Activated CD8-positive, alpha-beta memory T cell treated with anti-CD3 and anti-CD28 coated beads for 4 hours (primary cell): ENCODE measurements around the gene PLXNB3.

Experiments used
- DNase-seq, 2 donors: peaks; one replicate each; pipeline ENCODE4 v3.0.0-alpha.2; 2020; ENCODE audit warnings: low read depth in 2 of 2

Gene PLXNB3

DNA sequence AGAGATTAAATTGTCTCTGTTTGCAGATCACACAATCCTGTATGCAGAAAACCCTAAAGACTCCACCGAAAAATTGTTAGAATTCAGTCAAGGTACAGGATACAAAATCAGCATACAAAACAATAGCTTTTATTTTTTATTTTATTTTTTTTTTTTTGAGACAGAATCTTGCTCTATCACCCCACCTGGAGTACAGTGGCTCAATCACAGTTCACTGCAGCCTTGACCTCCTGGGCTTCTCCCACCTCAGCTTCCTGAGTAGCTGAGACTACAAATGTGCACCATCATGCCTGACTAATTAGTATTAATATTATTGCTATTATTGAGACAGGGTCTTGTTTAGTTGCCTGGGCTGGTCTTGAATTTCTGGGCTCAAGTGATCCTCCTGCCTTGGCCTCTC, 8.9 kb upstream of the PLXNB3 start:
- DNase-seq: no peak

DNA sequence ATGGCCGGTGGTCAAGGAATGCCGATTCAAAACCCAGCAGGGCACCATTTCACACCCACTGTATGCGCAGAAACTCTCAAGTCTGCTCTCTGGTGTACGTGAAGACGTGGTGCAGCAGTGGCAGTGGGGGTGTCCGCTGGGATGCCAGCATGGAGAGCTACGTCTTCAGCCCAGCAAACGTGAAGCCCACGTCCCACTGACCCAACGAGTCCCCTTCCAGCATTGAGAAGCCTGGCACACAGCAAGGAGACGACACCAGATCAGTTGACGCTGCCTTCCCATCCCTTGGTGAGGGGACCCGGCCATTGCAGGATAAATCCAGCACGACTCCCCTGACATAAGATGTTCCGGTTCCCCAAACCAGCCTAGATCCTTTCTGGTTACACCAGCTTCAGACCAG, 2.2 kb upstream of the PLXNB3 start:
- no peak for DNase-seq

DNA sequence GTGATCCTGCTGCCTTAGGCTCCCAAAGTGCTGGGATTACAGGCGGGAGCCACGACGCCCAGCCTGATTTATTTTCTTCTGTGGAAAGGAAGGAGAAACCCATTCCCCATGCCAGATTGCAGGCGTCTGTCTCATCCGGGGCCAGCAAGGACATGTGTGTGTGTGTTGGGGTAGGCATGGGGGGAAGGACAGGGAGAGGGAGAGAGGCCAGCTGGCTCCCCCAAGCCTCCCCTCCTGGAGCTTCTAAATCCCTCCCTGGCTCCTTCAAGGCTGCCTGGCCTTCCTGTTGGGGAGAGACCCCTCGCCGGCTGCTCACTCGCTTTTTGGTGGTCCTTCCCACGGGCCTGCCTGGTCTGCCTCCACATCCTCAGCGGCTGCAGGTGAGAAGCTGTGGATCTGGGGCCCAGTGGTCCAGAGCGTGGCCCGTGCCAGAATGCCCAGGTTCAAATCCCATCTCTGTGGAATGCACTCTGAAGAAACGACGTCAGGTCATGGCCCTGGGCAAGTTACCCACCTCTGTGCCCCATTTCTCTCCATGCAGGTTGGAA, 1.3 kb upstream of the PLXNB3 start:
- DNase-seq: no peak

DNA sequence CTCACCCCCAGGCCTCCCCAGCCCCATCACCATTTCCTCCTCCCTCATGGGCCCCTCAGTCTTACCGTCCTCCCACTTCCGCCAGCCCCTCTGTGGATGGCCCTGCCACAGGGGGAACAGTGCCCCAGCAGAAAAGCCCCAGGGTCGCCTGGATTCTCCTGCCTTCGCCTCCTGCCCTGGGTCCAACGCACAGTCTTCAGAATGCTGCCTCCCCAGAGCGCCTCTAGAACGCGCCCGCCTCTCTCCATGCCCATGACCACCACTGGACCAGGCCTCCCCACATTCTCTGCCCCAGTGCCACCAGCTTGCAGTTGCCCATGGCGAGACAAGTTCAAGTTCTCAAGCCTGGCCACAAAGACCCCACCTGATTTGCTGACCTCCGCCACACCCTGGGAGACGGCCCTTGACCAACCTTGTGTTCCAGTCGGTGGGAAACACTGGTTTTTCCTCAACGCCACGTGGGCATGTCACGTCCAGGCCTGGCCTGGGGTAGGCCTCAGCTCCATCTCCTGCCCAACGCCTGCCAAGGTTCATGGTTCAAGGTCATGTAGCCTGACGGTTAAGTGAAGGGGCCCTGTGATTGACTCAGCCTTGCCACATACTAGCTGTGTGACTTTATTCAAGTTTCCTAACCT, 634 bp upstream of the PLXNB3 start:
- DNase-seq: no peak

DNA sequence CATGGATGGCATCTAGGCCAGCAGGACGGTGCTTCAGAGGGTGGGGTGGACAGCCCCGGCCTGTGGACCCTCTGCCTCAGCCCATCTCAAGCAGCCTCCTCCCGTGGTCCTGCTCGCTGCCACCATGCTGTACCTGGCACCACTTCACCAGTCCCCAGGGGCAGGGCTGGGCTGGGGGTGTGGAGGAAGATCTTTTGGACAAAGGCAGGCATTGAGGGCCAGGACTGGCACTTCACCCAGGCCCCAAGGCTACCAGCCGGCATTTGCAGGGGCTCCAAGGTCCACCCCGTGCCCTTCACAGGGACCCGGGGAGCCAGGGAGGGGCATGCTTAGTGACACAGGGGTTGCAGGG, 713 bp downstream of the PLXNB3 start:
- no peak for DNase-seq

DNA sequence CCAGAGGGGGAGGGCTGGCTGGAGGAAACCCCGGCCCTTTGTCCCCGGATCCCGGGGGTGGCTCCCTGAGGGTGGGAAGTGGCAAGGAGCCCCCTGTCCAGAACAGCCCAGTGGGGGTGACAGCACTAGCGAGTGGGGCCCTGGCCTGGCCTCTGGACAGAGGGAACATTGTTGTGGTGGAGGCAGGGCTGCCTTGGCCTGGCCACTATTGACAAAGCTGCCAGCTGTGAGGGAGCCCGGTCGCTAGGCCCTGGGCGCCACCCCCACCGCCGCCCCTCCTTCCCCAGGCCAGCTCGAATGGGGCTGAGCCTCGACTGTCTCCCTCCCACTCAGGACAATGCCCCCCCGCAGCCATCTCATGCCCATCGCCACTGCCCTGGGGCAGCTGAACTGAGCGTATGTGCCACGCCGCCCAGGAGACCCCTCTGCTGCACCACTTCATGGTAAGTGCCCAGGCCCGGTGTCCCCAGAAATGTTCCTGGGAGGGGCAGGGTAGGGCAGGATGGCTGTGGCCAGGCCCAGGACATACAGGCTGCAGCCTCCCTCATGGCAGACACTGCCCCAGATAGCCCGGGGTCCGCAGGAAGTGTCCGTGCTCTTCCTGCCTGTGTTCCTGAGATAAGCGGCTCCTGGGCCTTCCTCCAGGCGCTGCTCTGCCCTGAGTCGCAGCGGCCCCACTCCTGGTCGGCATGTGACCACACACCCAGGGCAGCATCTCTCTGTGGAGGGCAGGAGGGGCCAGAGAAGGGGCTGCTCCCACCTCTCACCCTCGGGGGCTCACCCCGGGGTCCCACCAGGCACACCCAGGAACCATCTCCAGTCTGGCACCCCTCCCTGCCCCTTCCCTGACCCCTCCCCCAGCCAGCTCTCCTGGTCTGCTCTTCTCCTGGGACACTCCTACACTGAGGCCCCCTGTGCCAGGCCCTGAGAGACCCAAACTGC, 1.4 kb downstream of the PLXNB3 start:
- no peak for DNase-seq

DNA sequence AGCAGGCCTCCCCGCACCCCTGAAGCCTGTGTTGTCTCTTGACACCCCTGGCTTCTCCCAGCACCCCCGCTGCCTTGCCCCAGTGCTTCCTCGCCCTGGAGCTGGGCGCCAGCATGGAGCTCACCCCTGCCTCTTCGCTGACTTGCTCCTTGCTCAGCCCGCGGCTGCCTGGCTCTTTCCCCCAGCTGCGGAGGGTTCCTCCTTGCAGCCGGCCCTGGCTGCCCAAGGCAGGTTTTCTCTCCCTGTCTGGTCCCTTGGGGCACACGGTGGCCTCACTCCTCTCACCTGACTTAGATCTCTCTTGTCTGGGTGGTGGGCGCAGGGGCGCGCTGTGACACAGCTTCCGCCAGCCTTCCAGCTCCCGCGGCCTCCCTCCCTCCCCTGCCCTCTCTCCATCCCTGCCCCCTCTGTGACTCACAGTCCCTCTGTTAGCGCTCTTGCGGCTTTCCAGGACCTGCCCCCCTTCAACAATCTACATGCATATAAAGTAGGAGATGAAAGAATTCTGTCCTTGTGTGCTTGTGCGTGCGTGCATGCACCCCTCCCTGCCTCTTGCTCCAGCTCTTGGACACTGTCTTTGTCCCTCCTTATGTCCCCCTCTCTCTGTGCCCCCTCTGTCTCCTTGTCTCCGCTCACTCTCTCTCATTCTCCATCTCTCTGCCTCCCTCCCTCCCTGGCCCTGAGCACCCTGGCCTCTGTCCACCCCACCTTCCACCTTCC, 2.2 kb downstream of the PLXNB3 start:
- DNase-seq: peak; percentile 31 to 39

DNA sequence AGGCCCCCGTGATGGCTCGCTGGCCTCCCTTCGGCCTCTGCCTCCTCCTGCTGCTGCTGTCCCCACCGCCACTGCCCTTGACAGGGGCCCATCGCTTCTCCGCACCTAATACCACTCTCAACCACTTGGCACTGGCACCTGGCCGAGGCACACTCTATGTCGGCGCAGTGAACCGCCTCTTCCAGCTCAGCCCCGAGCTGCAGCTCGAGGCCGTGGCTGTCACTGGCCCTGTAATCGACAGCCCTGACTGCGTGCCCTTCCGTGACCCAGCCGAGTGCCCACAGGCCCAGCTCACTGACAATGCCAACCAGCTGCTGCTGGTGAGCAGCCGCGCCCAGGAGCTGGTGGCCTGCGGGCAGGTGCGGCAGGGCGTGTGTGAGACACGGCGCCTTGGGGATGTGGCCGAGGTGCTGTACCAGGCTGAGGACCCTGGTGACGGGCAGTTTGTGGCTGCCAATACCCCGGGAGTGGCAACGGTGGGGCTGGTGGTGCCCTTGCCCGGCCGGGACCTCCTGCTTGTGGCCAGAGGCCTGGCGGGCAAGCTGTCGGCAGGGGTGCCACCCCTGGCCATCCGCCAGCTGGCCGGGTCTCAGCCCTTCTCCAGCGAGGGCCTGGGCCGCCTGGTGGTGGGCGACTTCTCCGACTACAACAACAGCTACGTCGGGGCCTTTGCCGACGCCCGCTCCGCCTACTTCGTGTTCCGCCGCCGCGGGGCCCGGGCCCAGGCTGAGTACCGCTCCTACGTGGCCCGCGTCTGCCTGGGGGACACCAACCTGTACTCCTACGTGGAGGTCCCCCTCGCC, 3.0 kb downstream of the PLXNB3 start:
- DNase-seq: no peak

DNA sequence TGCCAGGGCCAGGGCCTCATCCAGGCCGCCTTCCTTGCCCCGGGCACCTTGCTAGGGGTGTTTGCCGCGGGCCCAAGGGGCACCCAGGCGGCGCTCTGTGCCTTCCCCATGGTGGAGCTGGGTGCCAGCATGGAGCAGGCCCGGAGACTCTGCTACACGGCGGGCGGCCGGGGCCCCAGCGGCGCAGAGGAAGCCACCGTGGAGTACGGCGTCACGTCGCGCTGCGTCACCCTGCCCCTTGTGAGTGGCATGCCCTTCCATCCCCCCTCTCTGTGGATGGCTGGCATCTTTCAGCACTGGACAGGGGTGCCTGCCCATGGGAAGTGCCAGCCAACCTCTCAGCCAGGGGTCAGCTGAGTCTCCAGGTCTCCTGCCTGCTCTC, 3.6 kb downstream of the PLXNB3 start:
- no peak for DNase-seq

DNA sequence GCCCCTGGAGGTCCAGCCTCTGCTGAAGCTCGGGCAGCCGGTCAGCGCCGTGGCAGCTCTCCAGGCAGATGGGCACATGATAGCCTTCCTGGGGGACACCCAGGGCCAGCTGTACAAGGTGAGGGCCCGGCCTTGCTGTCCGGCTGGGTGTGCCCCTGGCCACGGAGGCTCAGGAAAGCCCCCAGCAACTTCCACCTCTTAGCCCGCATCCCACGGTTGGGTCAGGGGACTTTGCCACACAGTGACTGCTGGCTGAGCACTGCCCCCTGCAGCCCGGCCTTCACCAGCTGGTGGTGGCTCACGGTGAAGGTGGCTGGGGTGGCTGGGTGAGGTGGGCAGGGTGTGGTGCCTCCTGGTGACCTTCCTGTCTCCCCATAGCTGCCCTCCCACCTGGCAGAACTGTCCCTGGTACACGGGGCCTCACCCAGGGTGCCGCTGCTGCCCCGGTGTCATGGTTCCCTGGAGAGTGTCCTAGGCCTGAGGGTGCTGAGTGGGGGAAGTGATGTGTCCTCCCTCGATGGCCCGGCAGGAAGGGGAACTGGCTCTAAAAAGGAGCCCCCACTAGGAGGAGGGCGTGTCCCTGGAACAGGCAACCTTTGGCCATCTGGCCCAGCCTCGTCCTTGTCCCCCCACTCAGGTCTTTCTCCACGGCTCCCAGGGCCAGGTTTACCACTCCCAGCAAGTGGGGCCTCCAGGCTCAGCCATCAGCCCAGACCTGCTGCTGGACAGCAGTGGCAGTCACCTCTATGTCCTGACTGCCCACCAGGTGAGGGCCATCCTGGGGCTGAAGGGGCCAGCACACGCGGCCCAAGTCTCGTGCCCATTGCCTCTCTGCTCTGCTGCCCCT, 4.5 kb downstream of the PLXNB3 start:
- no peak for DNase-seq

DNA sequence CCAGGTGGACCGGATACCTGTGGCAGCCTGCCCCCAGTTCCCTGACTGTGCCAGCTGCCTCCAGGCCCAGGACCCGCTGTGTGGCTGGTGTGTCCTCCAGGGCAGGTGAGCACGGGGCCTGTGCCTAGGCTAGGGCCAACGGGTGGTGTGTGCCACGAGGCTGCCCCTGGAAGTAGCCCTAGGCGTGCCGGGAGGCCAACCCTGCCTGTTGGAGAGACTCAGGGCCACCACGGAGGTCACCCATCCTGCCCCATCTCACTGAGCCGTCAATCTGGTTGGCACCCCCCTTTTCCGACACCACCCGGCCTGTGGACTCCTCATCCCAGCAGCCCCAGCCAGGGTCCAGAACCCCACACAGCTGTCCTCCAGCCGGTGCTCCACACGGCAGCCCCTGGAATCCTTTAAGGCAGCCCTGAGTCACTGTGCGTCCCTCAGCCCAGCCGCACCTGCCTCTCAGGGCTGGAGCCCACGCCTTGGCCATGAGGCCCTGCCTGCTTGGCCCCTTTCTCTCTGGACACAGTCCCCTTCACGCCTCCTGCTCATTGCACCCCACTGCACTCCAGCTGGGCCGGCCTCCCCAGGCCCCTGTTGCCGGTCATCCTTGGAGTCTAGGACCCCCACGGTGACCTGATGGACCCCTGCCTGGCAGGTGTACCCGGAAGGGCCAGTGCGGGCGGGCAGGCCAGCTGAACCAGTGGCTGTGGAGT, 5.3 kb downstream of the PLXNB3 start:
- DNase-seq: no peak

DNA sequence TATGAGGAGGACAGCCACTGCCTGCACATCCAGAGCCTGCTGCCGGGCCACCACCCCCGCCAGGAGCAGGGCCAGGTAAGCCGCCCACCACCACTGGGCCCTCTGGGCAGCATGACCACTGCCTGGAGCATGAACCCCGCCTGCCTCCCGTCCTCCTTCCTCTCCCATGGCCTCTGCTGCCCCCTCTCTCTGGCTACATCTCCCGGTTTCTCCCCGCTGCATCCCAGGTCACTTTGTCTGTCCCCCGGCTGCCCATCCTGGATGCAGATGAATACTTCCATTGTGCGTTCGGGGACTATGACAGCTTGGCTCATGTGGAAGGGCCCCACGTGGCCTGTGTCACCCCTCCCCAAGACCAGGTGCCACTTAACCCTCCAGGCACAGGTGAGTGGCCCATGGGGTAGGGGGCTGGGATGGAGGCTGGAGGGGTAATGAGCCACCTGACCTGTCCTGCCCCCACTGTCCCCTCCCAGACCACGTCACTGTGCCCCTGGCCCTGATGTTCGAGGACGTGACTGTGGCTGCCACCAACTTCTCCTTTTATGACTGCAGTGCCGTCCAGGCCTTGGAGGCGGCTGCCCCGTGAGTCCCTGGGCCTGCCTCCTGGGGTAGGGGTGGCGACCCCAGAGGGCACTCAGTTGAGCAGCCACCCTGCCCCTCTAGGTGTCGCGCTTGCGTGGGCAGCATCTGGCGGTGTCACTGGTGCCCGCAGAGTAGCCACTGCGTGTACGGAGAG, 6.0 kb downstream of the PLXNB3 start:
- no peak for DNase-seq

DNA sequence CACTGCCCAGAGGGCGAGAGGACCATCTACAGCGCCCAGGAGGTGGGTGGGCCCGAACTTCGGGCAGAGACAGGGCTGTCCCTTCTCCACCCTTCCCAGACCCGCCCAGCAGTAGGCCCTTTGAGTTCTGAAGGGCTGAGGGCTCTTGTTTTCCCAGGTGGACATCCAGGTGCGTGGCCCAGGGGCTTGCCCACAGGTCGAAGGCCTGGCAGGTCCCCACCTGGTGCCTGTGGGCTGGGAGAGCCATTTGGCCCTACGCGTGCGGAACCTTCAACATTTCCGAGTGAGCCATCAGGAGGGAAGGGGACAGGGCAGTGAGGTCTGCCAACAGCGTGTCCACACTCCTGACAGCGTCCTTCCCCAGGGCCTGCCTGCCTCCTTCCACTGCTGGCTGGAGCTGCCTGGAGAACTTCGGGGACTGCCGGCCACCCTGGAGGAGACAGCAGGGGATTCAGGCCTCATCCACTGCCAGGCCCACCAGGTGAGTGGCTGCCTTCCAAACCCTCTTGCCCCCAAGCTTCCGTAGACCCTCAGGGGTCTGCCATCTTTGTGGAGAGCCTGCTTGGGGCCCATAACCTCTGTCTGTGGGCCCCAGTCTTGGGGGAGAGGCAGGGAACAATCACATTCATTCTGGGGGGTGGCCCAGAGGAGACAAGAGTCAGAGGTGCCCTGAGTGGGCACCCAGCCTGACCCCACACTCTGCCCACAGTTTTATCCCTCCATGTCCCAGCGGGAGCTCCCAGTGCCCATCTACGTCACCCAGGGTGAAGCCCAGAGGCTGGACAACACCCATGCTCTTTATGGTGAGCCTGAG, 6.8 kb downstream of the PLXNB3 start:
- DNase-seq: no peak

DNA sequence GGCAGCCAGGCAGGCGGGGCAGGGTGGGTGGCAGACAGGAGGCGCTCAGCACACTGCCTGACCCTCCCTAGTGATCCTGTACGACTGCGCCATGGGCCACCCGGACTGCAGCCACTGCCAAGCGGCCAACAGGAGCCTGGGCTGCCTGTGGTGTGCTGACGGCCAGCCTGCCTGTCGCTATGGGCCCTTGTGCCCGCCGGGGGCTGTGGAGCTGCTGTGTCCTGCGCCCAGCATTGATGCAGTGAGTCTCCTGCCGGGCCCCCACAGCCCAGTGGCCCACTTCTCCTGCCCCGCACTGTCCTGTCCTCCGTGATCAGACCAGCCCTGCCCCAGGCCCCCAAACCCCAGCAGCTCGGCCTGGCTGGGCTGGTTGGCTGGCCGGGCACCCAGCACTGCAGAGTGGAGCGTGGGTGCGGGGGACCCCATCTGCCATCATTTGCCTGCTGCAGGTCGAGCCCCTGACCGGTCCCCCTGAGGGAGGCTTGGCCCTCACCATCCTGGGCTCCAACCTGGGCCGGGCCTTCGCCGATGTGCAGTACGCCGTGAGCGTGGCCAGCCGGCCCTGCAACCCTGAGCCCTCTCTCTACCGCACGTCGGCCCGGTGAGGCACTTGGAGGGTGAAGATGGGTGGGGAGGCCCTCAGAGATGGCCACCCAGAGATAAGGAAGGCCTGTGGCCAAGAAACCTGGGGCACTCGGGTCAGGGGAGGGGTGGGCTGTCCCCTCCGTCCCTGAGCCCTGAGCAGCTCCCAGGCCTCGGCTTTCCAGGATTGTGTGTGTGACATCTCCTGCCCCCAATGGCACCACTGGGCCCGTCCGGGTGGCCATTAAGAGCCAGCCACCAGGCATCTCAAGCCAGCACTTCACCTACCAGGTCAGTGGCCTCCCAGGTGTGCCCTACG, 7.6 kb downstream of the PLXNB3 start:
- DNase-seq: no peak

DNA sequence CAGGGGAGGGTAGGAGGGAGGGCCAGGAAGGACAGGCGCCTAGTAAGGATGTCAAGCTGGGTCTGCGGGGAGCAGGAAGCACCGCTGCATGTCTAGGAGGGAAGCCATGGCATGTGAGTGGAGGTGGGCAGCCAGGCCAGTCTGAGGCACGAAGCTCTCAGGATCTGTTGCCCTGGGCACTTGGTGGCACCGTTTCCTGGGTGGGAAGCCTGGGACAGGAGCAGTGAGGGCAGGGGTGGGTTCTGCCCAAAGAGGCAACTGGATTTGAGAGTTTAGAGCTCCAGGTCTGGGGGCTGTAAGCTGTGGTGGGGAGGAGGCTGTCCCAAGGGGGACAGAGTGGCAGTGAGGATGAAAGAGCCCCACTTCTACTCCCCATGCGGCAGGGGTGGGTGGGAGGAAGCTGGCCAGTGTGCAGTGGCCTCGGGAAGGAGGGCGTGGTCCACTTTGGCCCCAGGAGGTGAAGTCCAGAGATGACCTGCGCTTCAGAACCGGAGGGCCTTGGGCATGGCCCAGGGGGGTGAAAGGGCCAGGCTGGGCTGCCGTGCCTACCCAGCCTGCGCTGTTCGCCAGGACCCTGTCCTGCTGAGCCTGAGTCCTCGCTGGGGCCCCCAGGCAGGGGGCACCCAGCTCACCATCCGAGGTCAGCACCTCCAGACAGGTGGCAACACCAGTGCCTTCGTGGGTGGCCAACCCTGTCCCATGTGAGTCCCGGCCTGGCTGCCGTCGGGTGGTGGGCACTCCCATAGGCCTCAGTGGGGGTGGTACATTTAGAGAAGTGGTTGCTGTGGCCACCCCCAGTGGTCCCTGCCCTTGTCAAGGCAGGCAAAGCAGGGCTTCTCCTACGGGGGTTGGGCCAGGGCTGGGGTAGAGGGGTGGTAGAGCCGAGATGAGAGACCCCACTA, 8.5 kb downstream of the PLXNB3 start:
- DNase-seq: no peak

DNA sequence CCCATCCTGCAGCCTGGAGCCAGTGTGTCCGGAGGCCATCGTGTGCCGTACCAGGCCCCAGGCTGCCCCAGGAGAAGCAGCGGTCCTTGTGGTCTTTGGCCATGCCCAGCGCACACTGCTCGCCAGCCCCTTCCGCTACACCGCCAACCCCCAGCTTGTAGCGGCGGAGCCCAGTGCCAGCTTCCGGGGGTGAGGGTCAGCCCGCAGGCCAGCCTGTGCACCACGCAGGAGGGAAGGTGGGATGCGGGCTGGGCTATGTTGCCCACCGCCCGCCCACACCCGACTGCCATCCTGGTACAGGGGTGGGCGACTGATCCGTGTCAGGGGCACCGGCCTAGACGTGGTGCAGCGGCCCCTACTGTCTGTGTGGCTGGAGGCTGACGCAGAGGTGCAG, 9.2 kb downstream of the PLXNB3 start:
- no peak for DNase-seq
